ENCODE results near the gene SSR3.

- TF ChIP-seq CTCF (conservative IDR thresholded peaks at IDR 0.05; ENCODE audit: low read length) (no peak), EZH2phosphoT487 (IDR thresholded peaks at IDR 0.05; ENCODE audit: borderline replicate concordance, low read depth, low read length) (no peak)
These were observed 56.6 kb downstream of the SSR3 start for GRCh38 chr3:156498307-156498706.

Measured in OCI-LY7 (cell line).